Activated naive CD4-positive, alpha-beta T cell treated with anti-CD3 and anti-CD28 coated beads, Interleukin-2, amount 50 U/mL, for 72 hours (primary cell): ENCODE data around the gene ARRDC3. TPM values are rescaled to one million over a fixed set of nuclear protein-coding genes. Genes with fewer than 3 reads are reported as not detected.
"Not testable (repeated sequence)": the region's sequence is repeated elsewhere in the genome, so short reads cannot be mapped to it uniquely, and the experiment has no call there.

Source experiments
- ATAC-seq, 2 donors: fragments of 150-1000 bp; cut with Tn5 transposase; 2 replicates each; pipeline ENCODE4 v1.10.0; 2021; ENCODE audit warnings: mild to moderate bottlenecking in 2 of 2, moderate library complexity in 2 of 2
- DNase-seq, 2 donors: peaks; one replicate each; pipeline ENCODE4 v3.0.0; 2021 to 2022; ENCODE audit warnings: low spot score in 2 of 2
- H3K27ac Mint-ChIP-seq, 2 donors: one replicate each; pipeline ENCODE4 v1.8.0; 2022; ENCODE audit warnings: mild to moderate bottlenecking in 2 of 2, mixed read lengths in 2 of 2
- H3K36me3 Mint-ChIP-seq, 2 donors: one replicate each; pipeline ENCODE4 v1.8.0; 2022; ENCODE audit warnings: mixed read lengths in 2 of 2
- H3K9me3 Mint-ChIP-seq, 2 donors: one replicate each; pipeline ENCODE4 v1.8.0; 2022; ENCODE audit warnings: mixed read lengths in 2 of 2
- total RNA-seq, 2 donors: library from RNA; stranded (reverse); gene quantifications; one replicate each; pipeline ENCODE4 v1.2.3, GENCODE V29; 2022

Gene ARRDC3
- total RNA-seq, 2 donors from 2014 or later = 10.4 to 49.4 TPM

- H3K27ac Mint-ChIP-seq = no peak overlapping the region
- ATAC-seq (peak in 1 of 2 donors; percentile 53), DNase-seq (no peak)
- peaks cover 0 to 4% of the 10 kb centered on the region in 2 donors for H3K9me3 Mint-ChIP-seq
- no peaks in the 10 kb centered on the region for H3K36me3 Mint-ChIP-seq
Measured at GRCh38 chr5:91390268-91390667, 7.2 kb upstream of the ARRDC3 start.

GRCh38 chr5:91389555-91389954 lies 6.4 kb upstream of the ARRDC3 start:
- not testable (repeated sequence) for H3K9me3 Mint-ChIP-seq, ATAC-seq, H3K36me3 Mint-ChIP-seq, H3K27ac Mint-ChIP-seq, DNase-seq

- no peak for DNase-seq
- no peak overlapping the region for H3K27ac Mint-ChIP-seq
- no peaks in the 10 kb centered on the region for H3K36me3 Mint-ChIP-seq
- peaks cover 0 to 4% of the 10 kb centered on the region in 2 donors for H3K9me3 Mint-ChIP-seq
- ATAC-seq = no peak
Measured at GRCh38 chr5:91388362-91388761, 5.2 kb upstream of the ARRDC3 start.

GRCh38 chr5:91386120-91386519 lies 3.0 kb upstream of the ARRDC3 start:
- peaks cover 0 to 4% of the 10 kb centered on the region in 2 donors for H3K9me3 Mint-ChIP-seq
- ATAC-seq (no peak), DNase-seq (no peak)
- H3K27ac Mint-ChIP-seq = no peak overlapping the region
- H3K36me3 Mint-ChIP-seq = peaks cover 0 to 12% of the 10 kb centered on the region in 2 donors

- not testable (repeated sequence) for H3K27ac Mint-ChIP-seq, DNase-seq, H3K9me3 Mint-ChIP-seq, ATAC-seq
- H3K36me3 Mint-ChIP-seq = peaks cover 0 to 12% of the 10 kb centered on the region in 2 donors
Measured at GRCh38 chr5:91385596-91385995, 2.5 kb upstream of the ARRDC3 start.

- DNase-seq (peak in 1 of 2 donors; percentile 33), ATAC-seq (peak in 1 of 2 donors; percentile 5)
- Mint-ChIP-seq H3K9me3 (peaks cover 0 to 4% of the 10 kb centered on the region in 2 donors), H3K36me3 (peaks cover 0 to 12% of the 10 kb centered on the region in 2 donors), H3K27ac (peak overlapping the region in 1 of 2 donors; percentile 92)
Measured at GRCh38 chr5:91384671-91385430, 1.7 kb upstream of the ARRDC3 start.

GRCh38 chr5:91383956-91384300 lies 811 bp upstream of the ARRDC3 start:
- peak in 1 of 2 donors; percentile 10 for DNase-seq
- Mint-ChIP-seq H3K9me3 (no peaks in the 10 kb centered on the region), H3K27ac (peak overlapping the region; percentile 92 to 97), H3K36me3 (peaks cover 0 to 12% of the 10 kb centered on the region in 2 donors)
- no peak for ATAC-seq

GRCh38 chr5:91382530-91383026 lies 539 bp downstream of the ARRDC3 start:
- peak in 1 of 2 donors; percentile 18 for DNase-seq
- Mint-ChIP-seq H3K36me3 (peaks cover 5 to 12% of the 10 kb centered on the region in 2 donors), H3K9me3 (no peaks in the 10 kb centered on the region), H3K27ac (peak overlapping the region; percentile 92 to 97)
- ATAC-seq = no peak

GRCh38 chr5:91381774-91382359 lies 1.2 kb downstream of the ARRDC3 start:
- Mint-ChIP-seq H3K36me3 (peaks cover 5 to 12% of the 10 kb centered on the region in 2 donors), H3K27ac (peak overlapping the region; percentile 92 to 97), H3K9me3 (no peaks in the 10 kb centered on the region)
- ATAC-seq (peak; percentile 11 to 17), DNase-seq (peak in 1 of 2 donors; percentile 41)

GRCh38 chr5:91381239-91381773 lies 1.8 kb downstream of the ARRDC3 start:
- Mint-ChIP-seq H3K27ac (peak overlapping the region; percentile 92 to 97), H3K9me3 (no peaks in the 10 kb centered on the region), H3K36me3 (peaks cover 5 to 12% of the 10 kb centered on the region in 2 donors)
- no peak for ATAC-seq
- no peak for DNase-seq

- DNase-seq (peak; percentile 93 to 94), ATAC-seq (peak; percentile 67 to 68)
- H3K27ac Mint-ChIP-seq = peak overlapping the region; percentile 92 to 97
- H3K36me3 Mint-ChIP-seq = peaks cover 5 to 12% of the 10 kb centered on the region in 2 donors
- H3K9me3 Mint-ChIP-seq = no peaks in the 10 kb centered on the region
Measured at GRCh38 chr5:91380491-91381238, 2.5 kb downstream of the ARRDC3 start.

- Mint-ChIP-seq H3K36me3 (peaks cover 7 to 13% of the 10 kb centered on the region in 2 donors), H3K9me3 (no peaks in the 10 kb centered on the region), H3K27ac (peak overlapping the region; percentile 92 to 97)
- DNase-seq (peak; percentile 96), ATAC-seq (peak; percentile 71 to 75)
Measured at GRCh38 chr5:91379914-91380490, 3.1 kb downstream of the ARRDC3 start.

- Mint-ChIP-seq H3K9me3 (no peaks in the 10 kb centered on the region), H3K36me3 (peaks cover 13 to 18% of the 10 kb centered on the region in 2 donors), H3K27ac (peak overlapping the region; percentile 92 to 97)
- ATAC-seq (no peak), DNase-seq (no peak)
Measured at GRCh38 chr5:91379246-91379913, 3.7 kb downstream of the ARRDC3 start.

- Mint-ChIP-seq H3K36me3 (peaks cover 14 to 21% of the 10 kb centered on the region in 2 donors), H3K9me3 (no peaks in the 10 kb centered on the region), H3K27ac (peak overlapping the region; percentile 91 to 92)
- ATAC-seq (no peak), DNase-seq (no peak)
Measured at GRCh38 chr5:91378752-91379211, 4.3 kb downstream of the ARRDC3 start.

GRCh38 chr5:91374893-91375520 lies 8.1 kb downstream of the ARRDC3 start:
- H3K36me3 Mint-ChIP-seq = peaks cover 17 to 47% of the 10 kb centered on the region in 2 donors
- peak overlapping the region in 1 of 2 donors; percentile 15 for H3K27ac Mint-ChIP-seq
- ATAC-seq (no peak), DNase-seq (no peak)
- H3K9me3 Mint-ChIP-seq = no peaks in the 10 kb centered on the region
